GM23338 (cell line): Measurements from ENCODE around the gene FBLN5. TPM values are rescaled to one million over a fixed set of nuclear protein-coding genes. Genes with fewer than 3 reads are reported as not detected.
A peak's percentile ranks its signal among the peaks of the same experiment; 100 is the strongest.
"Not testable (repeated sequence)": the region's sequence is repeated elsewhere in the genome, so short reads cannot be mapped to it uniquely, and the experiment has no call there.

Experiments
- ATAC-seq: fragments of 200-7000 bp; cut with Tn5 transposase; 3 replicates; pipeline ENCODE4 v1.9.1; 2020
- DNase-seq: peaks from one replicate; pipeline ENCODE4 v3.0.0-alpha.2; 2015; ENCODE audit warnings: low spot score
- H2AFZ ChIP-seq: fragments of 200-600 bp; sonication (generic); 2 replicates; pipeline ENCODE4 v1.8.0; 2016; ENCODE audit warnings: antibody characterized with exemption, mild to moderate bottlenecking, moderate library complexity
- H3F3A ChIP-seq: fragments of 200-600 bp; sonication (generic); replicated peaks from 2 replicates; pipeline ENCODE4 v1.8.0; 2017; ENCODE audit warnings: antibody characterized with exemption, mixed run types, low read depth
- H3K27ac ChIP-seq: fragments of 200-600 bp; sonication (generic); 2 replicates; pipeline ENCODE4 v1.6.1; 2016; ENCODE audit warnings: low read depth
- H3K27me3 ChIP-seq: fragments of 200-600 bp; sonication (generic); 2 replicates; pipeline ENCODE4 v1.8.0; 2016; ENCODE audit warnings: mild to moderate bottlenecking, mixed run types, moderate library complexity; ENCODE audit not compliant: insufficient read depth
- H3K36me3 ChIP-seq: fragments of 200-600 bp; sonication (generic); 2 replicates; pipeline ENCODE4 v1.8.0; 2016; ENCODE audit warnings: mild to moderate bottlenecking; ENCODE audit not compliant: insufficient read depth
- H3K4me1 ChIP-seq: fragments of 200-600 bp; sonication (generic); 2 replicates; pipeline ENCODE4 v1.8.0; 2016; ENCODE audit warnings: mild to moderate bottlenecking, moderate library complexity; ENCODE audit not compliant: insufficient read depth
- H3K4me2 ChIP-seq: fragments of 200-600 bp; sonication (generic); 2 replicates; pipeline ENCODE4 v1.7.1; 2017; ENCODE audit warnings: mixed run types
- H3K4me3 ChIP-seq: fragments of 200-600 bp; sonication (generic); 2 replicates; pipeline ENCODE4 v1.6.1; 2016; ENCODE audit warnings: mixed run types
- H3K79me2 ChIP-seq: fragments of 200-600 bp; sonication (generic); replicated peaks from 2 replicates; pipeline ENCODE4 v1.8.0; 2017; ENCODE audit warnings: mild to moderate bottlenecking; ENCODE audit not compliant: insufficient read depth
- H3K9me2 ChIP-seq: fragments of 200-600 bp; sonication (generic); 2 replicates; pipeline ENCODE4 v1.8.0; 2017; ENCODE audit not compliant: insufficient read depth
- H4K20me1 ChIP-seq: fragments of 200-600 bp; sonication (generic); replicated peaks from 2 replicates; pipeline ENCODE4 v1.8.0; 2017; ENCODE audit warnings: mild to moderate bottlenecking; ENCODE audit not compliant: insufficient read depth
- H3K27ac Mint-ChIP-seq: 2 replicates; pipeline ENCODE4 v1.8.0; 2020; ENCODE audit warnings: inconsistent platforms, mild to moderate bottlenecking, moderate library complexity, mixed read lengths
- H3K27me3 Mint-ChIP-seq: 3 replicates; pipeline ENCODE4 v1.8.0; 2022; ENCODE audit warnings: low read depth, mild to moderate bottlenecking, moderate library complexity, mixed read lengths, inconsistent platforms; ENCODE audit not compliant: insufficient read depth, poor library complexity
- H3K36me3 Mint-ChIP-seq: 3 replicates; pipeline ENCODE4 v1.8.0; 2021; ENCODE audit warnings: low read depth, mild to moderate bottlenecking, inconsistent platforms, moderate library complexity, mixed read lengths
- H3K4me1 Mint-ChIP-seq: 3 replicates; pipeline ENCODE4 v1.8.0; 2020; ENCODE audit warnings: mild to moderate bottlenecking, inconsistent platforms, mixed read lengths
- H3K4me3 Mint-ChIP-seq: 3 replicates; pipeline ENCODE4 v1.8.0; 2021; ENCODE audit warnings: moderate library complexity, mild to moderate bottlenecking, inconsistent platforms, mixed read lengths
- H3K9me3 Mint-ChIP-seq: 3 replicates; pipeline ENCODE4 v1.8.0; 2020; ENCODE audit warnings: moderate library complexity, mild to moderate bottlenecking, inconsistent platforms, mixed read lengths
- CREB1 ChIP-seq: fragments of 250-450 bp; sonication (Bioruptor Pico); IDR thresholded peaks from 2 replicates; pipeline ENCODE4 v1.5.0; 2020; ENCODE audit warnings: low read depth, mild to moderate bottlenecking, moderate library complexity
- CTCF ChIP-seq, 2 experiments: fragments of 200-600 bp in 1 of 2; sonication (generic) in 1 of 2; conservative IDR thresholded peaks; 2 replicates each; pipeline versions ENCODE4 v1.5.1 to v1.6.1; 2016 to 2017; ENCODE audit warnings: antibody characterized with exemption in 2 of 2, low read depth in 2 of 2, mild to moderate bottlenecking in 2 of 2, moderate library complexity in 1 of 2
- ETS1 ChIP-seq: IDR thresholded peaks from 2 replicates; pipeline ENCODE4 v1.6.1; 2016; ENCODE audit warnings: antibody characterized with exemption
- EZH2 ChIP-seq: fragments of 200-600 bp; sonication (generic); IDR thresholded peaks from one replicate; pipeline ENCODE4 v1.8.0; 2017; ENCODE audit warnings: antibody characterized with exemption, mild to moderate bottlenecking, low read depth; ENCODE audit not compliant: unreplicated experiment
- EZH2phosphoT487 ChIP-seq: fragments of 200-600 bp; sonication (generic); IDR thresholded peaks from one replicate; pipeline ENCODE4 v1.8.1; 2018; ENCODE audit warnings: antibody characterized with exemption; ENCODE audit not compliant: unreplicated experiment
- NANOG ChIP-seq: IDR thresholded peaks from 2 replicates; pipeline ENCODE4 v1.6.1; 2016; ENCODE audit warnings: antibody characterized with exemption, borderline replicate concordance
- POLR2AphosphoS5 ChIP-seq: IDR thresholded peaks from 2 replicates; pipeline ENCODE4 v1.6.1; 2016; ENCODE audit warnings: antibody characterized with exemption, low read depth
- REST ChIP-seq: IDR thresholded peaks from one replicate; pipeline ENCODE4 v1.6.1; 2018; ENCODE audit warnings: antibody characterized with exemption; ENCODE audit not compliant: unreplicated experiment
- STAT1 ChIP-seq: IDR thresholded peaks from one replicate; pipeline ENCODE4 v1.6.1; 2016; ENCODE audit warnings: antibody characterized with exemption; ENCODE audit not compliant: unreplicated experiment
- ZNF114 ChIP-seq: fragments of 250-450 bp; sonication (Bioruptor Pico); IDR thresholded peaks from 2 replicates; pipeline ENCODE4 v1.5.0; 2020; ENCODE audit warnings: mild to moderate bottlenecking, moderate library complexity
- ZNF331 ChIP-seq: fragments of 250-450 bp; sonication (Bioruptor Pico); IDR thresholded peaks from 2 replicates; pipeline ENCODE4 v1.5.0; 2020; ENCODE audit warnings: low read depth, mild to moderate bottlenecking, moderate library complexity
- polyA plus RNA-seq: library from polyadenylated mRNA; unstranded; fragments of >200 nt; fragmentation: Nextera tagmentation; extraction: Ambion mirVana; gene quantifications from 2 replicates; pipeline ENCODE4 v1.2.1, GENCODE V29; 2016
- total RNA-seq: library from RNA; depleted of rRNA; stranded (reverse); fragments of >200 nt; shearing (Covaris generic); gene quantifications from 2 replicates; pipeline ENCODE4 v1.2.3, GENCODE V29; 2014

Gene FBLN5
- total and polyA plus RNA-seq, 2 experiments from 2014 or later = 4.3 to 4.9 TPM

DNA sequence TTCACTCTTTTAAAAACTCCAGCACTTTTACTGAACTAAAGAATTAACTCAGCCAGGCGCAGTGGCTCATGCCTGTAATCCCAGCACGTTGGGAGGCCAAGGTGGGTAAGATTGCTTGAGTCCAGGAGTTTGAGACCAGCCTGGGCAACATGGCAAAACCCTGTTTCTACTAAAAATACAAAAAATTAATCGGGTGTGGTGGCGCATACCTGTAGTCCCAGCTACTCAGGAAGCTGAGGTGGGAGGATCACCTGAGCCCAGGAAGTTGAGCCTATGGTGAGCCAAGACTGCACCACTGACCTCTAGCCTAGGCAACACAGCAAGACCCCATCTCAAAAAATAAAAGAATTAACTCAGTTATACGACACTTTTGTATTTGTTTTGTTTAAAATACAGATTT is 49.8 kb downstream of the FBLN5 start:
- H3K27ac ChIP-seq = 0 out of 2 replicates have a peak overlapping the region, but pooled peaks have one; percentile 16
- not testable (repeated sequence) for H3K27me3 Mint-ChIP-seq

DNA sequence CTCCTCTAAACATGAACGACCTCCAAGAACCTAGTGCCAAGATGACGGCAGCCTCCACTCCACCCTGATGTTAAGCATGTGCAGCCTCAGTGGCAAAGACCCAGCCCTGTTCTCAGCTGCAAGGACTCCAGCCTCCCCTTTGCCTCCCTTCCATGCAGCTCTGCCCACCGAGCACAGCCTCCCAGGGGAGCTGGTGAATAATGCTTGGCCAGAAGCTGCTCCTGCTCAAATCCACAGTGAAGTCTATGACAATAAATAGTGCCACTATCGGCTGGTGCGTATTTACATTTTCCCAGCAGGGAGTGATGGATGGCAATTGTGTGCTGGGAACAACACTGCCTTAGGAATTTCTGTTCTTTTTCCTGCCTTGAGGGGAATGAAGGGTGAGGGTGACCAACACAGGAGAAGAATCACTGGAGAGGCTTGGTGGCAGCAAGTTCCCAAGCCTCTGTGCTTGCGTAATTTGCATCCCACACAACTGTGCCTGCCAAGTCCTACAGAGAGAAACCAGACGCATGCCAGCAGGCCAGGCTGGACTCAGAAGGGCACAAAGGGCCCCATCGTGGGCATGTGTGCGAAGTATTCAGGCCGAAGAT is 50.3 kb downstream of the FBLN5 start:
- H4K20me1 ChIP-seq = no peaks in the 10 kb centered on the region
- H3F3A ChIP-seq = no peaks in the 10 kb centered on the region; the same call in 1 of the 2 replicates
- Mint-ChIP-seq H3K27ac (no peak overlapping the region; the same call in 1 of the 2 replicates), H3K4me3 (no peak overlapping the region; the same call in 2 of the 3 replicates), H3K27me3 (peaks cover 8% of the 10 kb centered on the region), H3K4me1 (peaks cover 10% of the 10 kb centered on the region), H3K9me3 (no peaks in the 10 kb centered on the region), H3K36me3 (no peaks in the 10 kb centered on the region)
- peak; percentile 33 for DNase-seq
- no peaks in the 10 kb centered on the region for H3K79me2 ChIP-seq
- peaks cover 3% of the 10 kb centered on the region; the same call in 1 of the 2 replicates for H3K4me1 ChIP-seq
- 0 out of 2 replicates have a peak overlapping the region, but pooled peaks have one; percentile 16 for H3K27ac ChIP-seq
- no peak overlapping the region for H3K4me2 ChIP-seq
- H3K27me3 ChIP-seq = no peaks in the 10 kb centered on the region
- H3K4me3 ChIP-seq = no peak overlapping the region
- peaks cover 9% of the 10 kb centered on the region; the same call in 1 of the 2 replicates for H3K9me2 ChIP-seq
- peak; percentile 26 for ATAC-seq
- H3K36me3 ChIP-seq = no peaks in the 10 kb centered on the region
- H2AFZ ChIP-seq = peak overlapping the region; percentile 20; the same call in 1 of the 2 replicates
- TF ChIP-seq STAT1 = no peak
- no peak for TF ChIP-seq POLR2AphosphoS5
- no peak for TF ChIP-seq REST
- TF ChIP-seq ETS1 = no peak
- TF ChIP-seq CTCF (conservative IDR thresholded peaks at IDR 0.05; ENCODE audit: low read depth in 2 of 2) = no peak
- no peak for TF ChIP-seq ZNF114
- no peak for TF ChIP-seq CREB1
- TF ChIP-seq EZH2phosphoT487 = no peak
- TF ChIP-seq ZNF331 (CRISPR knock-in tag) = no peak
- TF ChIP-seq EZH2 = no peak
- no peak for TF ChIP-seq NANOG

More for the DNA sequence above, 49.8 kb downstream of the FBLN5 start:
- not testable (repeated sequence) for H3K9me3 Mint-ChIP-seq, H3K27me3 ChIP-seq, H3K27ac Mint-ChIP-seq, ATAC-seq, H3K4me3 Mint-ChIP-seq, H3F3A ChIP-seq, H3K36me3 ChIP-seq, DNase-seq, H4K20me1 ChIP-seq, H3K4me2 ChIP-seq, H3K4me1 ChIP-seq, H3K4me3 ChIP-seq, H3K36me3 Mint-ChIP-seq, H3K9me2 ChIP-seq, H3K79me2 ChIP-seq
- peaks cover 10% of the 10 kb centered on the region for H3K4me1 Mint-ChIP-seq
- peak overlapping the region; percentile 20; the same call in 1 of the 2 replicates for H2AFZ ChIP-seq
